Lower leg skin (tissue), 4 donors: Measurements from ENCODE around the gene CYP27A1. TPM values are rescaled to one million over a fixed set of nuclear protein-coding genes. Genes with fewer than 3 reads are reported as not detected.

Source experiments
- DNase-seq, 2 donors: peaks; one replicate each; pipeline ENCODE4 v3.0.0-alpha.2; 2019; ENCODE audit warnings: low spot score in 2 of 2
- H3K4me3 ChIP-seq: fragments of 200-600 bp; sonication (generic); 2 replicates; pipeline ENCODE4 v1.5.1; 2017; ENCODE audit warnings: mild to moderate bottlenecking, low read depth; ENCODE audit not compliant: poor library complexity, severe bottlenecking
- POLR2A ChIP-seq, 2 donors: fragments of 450-650 bp; IDR thresholded peaks; one replicate each; pipeline ENCODE4 v1.6.1; 2016 to 2017; ENCODE audit warnings: antibody characterized with exemption in 2 of 2, mild to moderate bottlenecking in 1 of 2, moderate library complexity in 1 of 2
- WGBS, 2 donors: methylation state at CpG; one replicate each; pipeline ENCODE4 v1.1.5; 2018; 5-methylcytosine and 5-hydroxymethylcytosine counted together
- intact Hi-C: fragments of 100-400 bp; cut with DNase I; formaldehyde crosslinking; loops from one replicate; pipeline ENCODE4 v1.15.0; 2023; ENCODE audit warnings: low total_unique reads
- total RNA-seq, 4 donors: library from RNA; depleted of rRNA; stranded (reverse); fragments of >200 nt; gene quantifications; one replicate each; pipeline ENCODE4 v1.1.0, GENCODE V29; 2016
- TF ChIP-seq, protein P1 (sequence below), 3 donors: fragments of 450-650 bp; IDR thresholded peaks; one replicate each; pipeline ENCODE4 v1.5.1; 2016; ENCODE audit warnings: antibody characterized with exemption in 3 of 3, mild to moderate bottlenecking in 3 of 3, moderate library complexity in 2 of 3

Gene CYP27A1
- total RNA-seq, 4 donors from 2014 or later: 12.9 to 35.2 (median 21.8) TPM

DNA sequence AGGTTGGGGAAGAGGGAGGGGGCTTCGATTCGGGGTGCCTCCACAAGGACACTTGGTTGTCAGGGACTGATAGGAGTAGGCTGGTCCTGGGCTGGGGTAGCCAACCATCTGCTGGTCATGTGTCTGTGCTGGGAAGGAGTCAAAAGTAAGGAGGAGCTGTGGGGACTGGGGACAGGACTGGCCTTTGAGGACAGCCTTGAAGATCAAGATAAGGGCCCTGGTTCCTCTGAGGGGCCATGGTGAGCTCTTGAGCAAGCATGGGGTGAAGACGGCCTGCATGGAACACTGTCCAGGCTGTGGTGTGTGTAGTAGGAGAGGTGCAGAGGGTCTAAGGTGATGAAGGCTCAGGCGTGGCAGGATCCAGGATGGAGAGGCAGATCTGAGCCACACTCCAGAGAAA is 1.7 kb downstream of the CYP27A1 start:
- no peak for DNase-seq
- no peak for TF ChIP-seq POLR2A (IDR thresholded peaks at IDR 0.05)
- TF ChIP-seq, protein P1, sequence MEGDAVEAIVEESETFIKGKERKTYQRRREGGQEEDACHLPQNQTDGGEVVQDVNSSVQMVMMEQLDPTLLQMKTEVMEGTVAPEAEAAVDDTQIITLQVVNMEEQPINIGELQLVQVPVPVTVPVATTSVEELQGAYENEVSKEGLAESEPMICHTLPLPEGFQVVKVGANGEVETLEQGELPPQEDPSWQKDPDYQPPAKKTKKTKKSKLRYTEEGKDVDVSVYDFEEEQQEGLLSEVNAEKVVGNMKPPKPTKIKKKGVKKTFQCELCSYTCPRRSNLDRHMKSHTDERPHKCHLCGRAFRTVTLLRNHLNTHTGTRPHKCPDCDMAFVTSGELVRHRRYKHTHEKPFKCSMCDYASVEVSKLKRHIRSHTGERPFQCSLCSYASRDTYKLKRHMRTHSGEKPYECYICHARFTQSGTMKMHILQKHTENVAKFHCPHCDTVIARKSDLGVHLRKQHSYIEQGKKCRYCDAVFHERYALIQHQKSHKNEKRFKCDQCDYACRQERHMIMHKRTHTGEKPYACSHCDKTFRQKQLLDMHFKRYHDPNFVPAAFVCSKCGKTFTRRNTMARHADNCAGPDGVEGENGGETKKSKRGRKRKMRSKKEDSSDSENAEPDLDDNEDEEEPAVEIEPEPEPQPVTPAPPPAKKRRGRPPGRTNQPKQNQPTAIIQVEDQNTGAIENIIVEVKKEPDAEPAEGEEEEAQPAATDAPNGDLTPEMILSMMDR (IDR thresholded peaks at IDR 0.05): no peak
- intact Hi-C loops: no loop called here
- H3K4me3 ChIP-seq: no peak overlapping the region
- 85% methylated on average over 4 of the region's 4 CpGs for whole genome bisulfite sequencing, 2 donors

GRCh38 chr2:218785103-218785502 is 3.2 kb downstream of the CYP27A1 start:
- WGBS, 2 donors: 53 to 63% methylated on average over 1 of the region's 1 CpG
- intact Hi-C loops: no loop called here
- TF ChIP-seq, protein P1 (IDR thresholded peaks at IDR 0.05): no peak
- no peak for TF ChIP-seq POLR2A (IDR thresholded peaks at IDR 0.05)
- no peak for DNase-seq
- no peak overlapping the region for H3K4me3 ChIP-seq

DNA sequence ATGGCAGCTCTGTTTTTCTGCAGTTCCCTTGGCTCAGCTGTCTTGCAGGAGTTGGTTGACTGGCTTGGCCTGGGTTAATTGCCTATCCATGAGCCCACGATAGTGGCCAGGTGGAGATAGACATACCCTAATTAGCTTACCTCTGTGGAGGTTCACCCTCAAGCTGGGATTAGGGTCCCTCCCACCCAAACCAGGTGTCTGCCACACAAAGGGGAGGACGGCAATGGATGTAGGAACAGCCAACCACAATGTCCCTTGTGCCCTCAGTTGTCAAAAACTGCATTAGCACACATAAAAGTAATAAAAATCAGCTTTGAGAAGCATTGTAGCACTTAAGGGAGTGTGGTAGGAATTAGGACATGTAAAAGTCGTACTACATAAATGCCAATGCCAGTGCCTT is 4.2 kb downstream of the CYP27A1 start:
- 80 to 86% methylated on average over 3 of the region's 3 CpGs for WGBS, 2 donors
- intact Hi-C loops: no loop called here
- no peak for DNase-seq
- H3K4me3 ChIP-seq: no peak overlapping the region
- TF ChIP-seq POLR2A (IDR thresholded peaks at IDR 0.05): no peak
- TF ChIP-seq, protein P1 (IDR thresholded peaks at IDR 0.05): no peak

- no peak for TF ChIP-seq POLR2A (IDR thresholded peaks at IDR 0.05)
- TF ChIP-seq, protein P1 (IDR thresholded peaks at IDR 0.05): no peak
- 42 to 43% methylated on average over 2 of the region's 2 CpGs for WGBS, 2 donors
- H3K4me3 ChIP-seq: no peak overlapping the region
- no peak for DNase-seq
- intact Hi-C loops: no loop called here
Observed at GRCh38 chr2:218788529-218789255, 6.7 kb downstream of the CYP27A1 start.

GRCh38 chr2:218792433-218792832 is 10.5 kb downstream of the CYP27A1 start:
- no peak overlapping the region for H3K4me3 ChIP-seq
- DNase-seq: no peak
- intact Hi-C loops: no loop called here
- TF ChIP-seq, protein P1 (IDR thresholded peaks at IDR 0.05): no peak
- TF ChIP-seq POLR2A (IDR thresholded peaks at IDR 0.05): no peak
- 98 to 100% methylated on average over 1 of the region's 1 CpG for WGBS, 2 donors

GRCh38 chr2:218796691-218797090 is 14.7 kb downstream of the CYP27A1 start:
- no peak for DNase-seq
- TF ChIP-seq POLR2A (IDR thresholded peaks at IDR 0.05): no peak
- TF ChIP-seq, protein P1 (IDR thresholded peaks at IDR 0.05): no peak

More at GRCh38 chr2:218796691-218797090, 14.7 kb downstream of the CYP27A1 start:
- WGBS, 2 donors: 87 to 88% methylated on average over 4 of the region's 4 CpGs
- intact Hi-C loops: no loop called here
- H3K4me3 ChIP-seq: no peak overlapping the region
